PC-3 (cell line): ENCODE results near the gene CYB561D1. TPM values are rescaled to one million over a fixed set of nuclear protein-coding genes. Genes with fewer than 3 reads are reported as not detected.

Experiments used
- ATAC-seq: fragments of 200-7000 bp; cut with Tn5 transposase; 2 replicates; pipeline ENCODE4 v1.9.1; 2020; ENCODE audit warnings: mild to moderate bottlenecking, moderate library complexity
- BruUV-seq: library from RNA; stranded (reverse); fragments of 400-500 nt; replicated peaks from 2 replicates; lab custom pipeline; 2021; lab: Mats Ljungman, UMichigan
- CTCF ChIA-PET: fragments of 300-600 bp; sonication (Branson Sonifier 250); formaldehyde crosslinking; loops from one replicate; lab custom pipeline; 2022; ENCODE audit warnings: antibody characterized with exemption; lab: Charles Lee
- POLR2A ChIA-PET: fragments of 300-600 bp; sonication (Branson Sonifier 250); formaldehyde crosslinking; loops from one replicate; lab custom pipeline; 2022; ENCODE audit warnings: antibody characterized with exemption; ENCODE audit not compliant: unreplicated experiment; lab: Charles Lee
- DNase-seq: peaks from one replicate; pipeline ENCODE4 v3.0.0-alpha.2; 2015
- H2AFZ ChIP-seq: fragments of 300-600 bp; sonication (generic); 2 replicates; pipeline ENCODE4 v1.6.0; 2016; ENCODE audit warnings: antibody characterized with exemption, low read length
- H3F3A ChIP-seq: fragments of 300-600 bp; sonication (generic); one replicate; pipeline ENCODE4 v1.6.0; 2017; ENCODE audit warnings: antibody characterized with exemption, low read length, control low read depth, mild to moderate bottlenecking; ENCODE audit not compliant: unreplicated experiment
- H3K27ac ChIP-seq: fragments of 300-600 bp; sonication (generic); 2 replicates; pipeline ENCODE4 v1.5.1; 2016; ENCODE audit warnings: mild to moderate bottlenecking, low read length
- H3K27me3 ChIP-seq: fragments of 300-600 bp; sonication (generic); 2 replicates; pipeline ENCODE4 v1.6.1; 2016; ENCODE audit warnings: low read length, mixed read lengths
- H3K36me3 ChIP-seq: fragments of 300-600 bp; sonication (generic); 2 replicates; pipeline ENCODE4 v1.6.1; 2016; ENCODE audit warnings: low read depth, mixed run types, low read length, mixed read lengths
- H3K4me1 ChIP-seq: fragments of 300-600 bp; sonication (generic); 2 replicates; pipeline ENCODE4 v1.5.1; 2016; ENCODE audit warnings: low read length; ENCODE audit not compliant: insufficient read depth
- H3K4me2 ChIP-seq: fragments of 300-600 bp; sonication (generic); 2 replicates; pipeline ENCODE4 v1.6.0; 2016; ENCODE audit warnings: low read length
- H3K4me3 ChIP-seq: fragments of 300-600 bp; sonication (generic); 2 replicates; pipeline ENCODE4 v1.5.1; 2016; ENCODE audit warnings: mild to moderate bottlenecking, low read length, mixed read lengths
- H3K79me2 ChIP-seq: fragments of 300-600 bp; sonication (generic); 2 replicates; pipeline ENCODE4 v1.6.1; 2017; ENCODE audit warnings: low read length, mixed read lengths
- H3K9ac ChIP-seq: fragments of 300-600 bp; sonication (generic); 2 replicates; pipeline ENCODE4 v1.6.0; 2016; ENCODE audit warnings: mild to moderate bottlenecking, low read length
- H3K9me2 ChIP-seq: fragments of 300-600 bp; sonication (generic); replicated peaks from 2 replicates; pipeline ENCODE4 v1.6.1; 2016; ENCODE audit warnings: mixed run types, low read length, mixed read lengths
- H3K9me3 ChIP-seq: fragments of 300-600 bp; sonication (generic); 2 replicates; pipeline ENCODE4 v1.6.1; 2016; ENCODE audit warnings: low read length, mixed read lengths
- H4K20me1 ChIP-seq: fragments of 300-600 bp; sonication (generic); 2 replicates; pipeline ENCODE4 v1.6.1; 2016; ENCODE audit warnings: low read length, mixed read lengths
- EZH2 ChIP-seq: fragments of 300-600 bp; sonication (generic); IDR thresholded peaks from one replicate; pipeline ENCODE4 v1.6.1; 2017; ENCODE audit warnings: antibody characterized with exemption, mild to moderate bottlenecking, low read length; ENCODE audit not compliant: unreplicated experiment
- EZH2phosphoT487 ChIP-seq: fragments of 300-600 bp; sonication (generic); IDR thresholded peaks from 2 replicates; pipeline ENCODE4 v1.6.1; 2018; ENCODE audit warnings: mild to moderate bottlenecking, antibody characterized with exemption, low read length, borderline replicate concordance
- intact Hi-C: fragments of 100-400 bp; cut with micrococcal nuclease; formaldehyde crosslinking; loops from 2 replicates; pipeline ENCODE4 v1.9.0; 2023
- total RNA-seq: library from RNA; depleted of rRNA; stranded (reverse); fragments of >200 nt; gene quantifications from 2 replicates; pipeline ENCODE4 v1.2.3, GENCODE V29; 2014
- TF ChIP-seq, protein P1 (sequence below): fragments of 300-600 bp; sonication (generic); conservative IDR thresholded peaks from 2 replicates; pipeline ENCODE4 v1.5.1; 2017; ENCODE audit warnings: antibody characterized with exemption, low read depth, mild to moderate bottlenecking, low read length

The CYB561D1 gene
- total RNA-seq, 1 experiment from 2014 or later = 2.7 TPM

DNA sequence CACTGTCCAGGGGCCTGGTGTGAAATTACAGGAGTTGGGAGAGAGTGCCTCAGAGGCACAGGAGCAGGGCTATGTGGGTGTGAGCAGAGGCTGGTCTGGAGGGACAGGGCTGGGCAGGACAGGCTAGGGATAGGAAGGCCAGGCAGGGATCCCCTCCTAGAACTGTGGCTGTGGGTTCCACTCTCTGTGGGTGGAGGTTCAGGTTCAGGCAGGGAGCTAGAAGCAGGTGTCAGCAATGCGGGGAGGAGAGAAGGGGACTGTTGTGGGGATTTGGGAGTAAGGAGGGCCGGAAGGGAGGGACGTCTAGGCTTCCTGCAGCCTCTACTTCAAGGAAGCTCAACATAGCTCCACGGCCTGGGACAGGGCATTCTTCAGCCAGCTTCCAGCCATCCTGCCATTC lies 37.5 kb downstream of the CYB561D1 start:
- Histone ChIP-seq H3K4me2 (no peak overlapping the region), H3K4me1 (no peaks in the 10 kb centered on the region), H3F3A (no peaks in the 10 kb centered on the region), H3K9me3 (no peaks in the 10 kb centered on the region), H3K36me3 (no peaks in the 10 kb centered on the region), H3K9ac (no peak overlapping the region), H3K27me3 (0 out of 2 replicates have a peak, but pooled peaks cover 8% of the 10 kb centered on the region), H4K20me1 (no peaks in the 10 kb centered on the region), H2AFZ (no peak overlapping the region), H3K27ac (no peak overlapping the region), H3K4me3 (no peak overlapping the region), H3K79me2 (no peaks in the 10 kb centered on the region), H3K9me2 (no peaks in the 10 kb centered on the region)
- DNase-seq = no peak
- no TSS peak for BruUV-seq
- intact Hi-C loops = no loop called here
- ChIA-PET POLR2A (no interaction called here), CTCF (interaction anchor here (0.7 to 1.9 kb wide), 4 partner anchors 27 to 41 kb away, joined by 3 to 34 read pairs (median 10); partner anchors contain the start of gene CYB561D1)
- ATAC-seq = no peak
- TF ChIP-seq EZH2phosphoT487 = no peak
- TF ChIP-seq EZH2 = no peak
- TF ChIP-seq, protein P1, sequence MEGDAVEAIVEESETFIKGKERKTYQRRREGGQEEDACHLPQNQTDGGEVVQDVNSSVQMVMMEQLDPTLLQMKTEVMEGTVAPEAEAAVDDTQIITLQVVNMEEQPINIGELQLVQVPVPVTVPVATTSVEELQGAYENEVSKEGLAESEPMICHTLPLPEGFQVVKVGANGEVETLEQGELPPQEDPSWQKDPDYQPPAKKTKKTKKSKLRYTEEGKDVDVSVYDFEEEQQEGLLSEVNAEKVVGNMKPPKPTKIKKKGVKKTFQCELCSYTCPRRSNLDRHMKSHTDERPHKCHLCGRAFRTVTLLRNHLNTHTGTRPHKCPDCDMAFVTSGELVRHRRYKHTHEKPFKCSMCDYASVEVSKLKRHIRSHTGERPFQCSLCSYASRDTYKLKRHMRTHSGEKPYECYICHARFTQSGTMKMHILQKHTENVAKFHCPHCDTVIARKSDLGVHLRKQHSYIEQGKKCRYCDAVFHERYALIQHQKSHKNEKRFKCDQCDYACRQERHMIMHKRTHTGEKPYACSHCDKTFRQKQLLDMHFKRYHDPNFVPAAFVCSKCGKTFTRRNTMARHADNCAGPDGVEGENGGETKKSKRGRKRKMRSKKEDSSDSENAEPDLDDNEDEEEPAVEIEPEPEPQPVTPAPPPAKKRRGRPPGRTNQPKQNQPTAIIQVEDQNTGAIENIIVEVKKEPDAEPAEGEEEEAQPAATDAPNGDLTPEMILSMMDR = no peak

DNA sequence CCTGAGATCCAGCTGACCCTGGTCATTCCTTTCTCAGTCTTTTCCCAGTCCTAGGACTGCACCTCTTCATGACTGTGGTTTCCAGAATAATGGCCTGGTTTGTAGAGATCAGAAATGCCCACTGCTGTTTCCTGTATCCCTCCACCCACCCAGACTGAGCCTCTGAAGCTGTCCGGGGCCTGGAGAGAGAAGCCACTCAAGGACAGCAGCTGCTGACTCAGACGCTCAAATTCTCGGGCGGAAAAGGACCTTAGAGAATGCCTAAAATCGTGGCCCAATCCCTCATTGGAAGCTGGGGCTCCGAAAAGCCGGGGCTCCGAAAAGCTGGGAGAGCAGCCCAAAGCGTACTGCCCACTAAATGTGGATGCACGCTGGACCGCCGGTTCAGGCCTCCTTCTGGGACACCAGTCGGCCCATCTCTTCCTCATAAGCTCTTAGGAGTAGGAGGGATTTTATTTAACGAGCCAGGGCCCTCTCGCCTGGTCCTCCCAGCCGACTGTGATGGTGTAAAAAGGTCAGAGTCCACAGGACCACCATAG lies 38.0 kb downstream of the CYB561D1 start:
- intact Hi-C loops = loop anchor here (1.0 kb wide), 2 partner anchors 34 to 42 kb away; no protein-coding TSS in a partner anchor
- no peak overlapping the region for H3K9ac ChIP-seq
- no peak overlapping the region for H2AFZ ChIP-seq
- no peaks in the 10 kb centered on the region for H3F3A ChIP-seq
- DNase-seq (no peak), ATAC-seq (no peak)
- no peaks in the 10 kb centered on the region for H3K36me3 ChIP-seq
- TF ChIP-seq EZH2 (no peak), EZH2phosphoT487 (no peak)
- TF ChIP-seq, protein P1 = no peak
- 0 out of 2 replicates have a peak, but pooled peaks cover 3% of the 10 kb centered on the region for H3K27me3 ChIP-seq
- H3K9me2 ChIP-seq = no peaks in the 10 kb centered on the region
- no peaks in the 10 kb centered on the region for H4K20me1 ChIP-seq
- no TSS peak for BruUV-seq
- H3K27ac ChIP-seq = no peak overlapping the region
- ChIA-PET CTCF (interaction anchor here (0.7 to 1.9 kb wide), 5 partner anchors 16 to 41 kb away, joined by 3 to 34 read pairs (median 9); partner anchors contain the start of genes CYB561D1 and GNAI3), POLR2A (interaction anchor here (0.5 kb wide), 1 partner anchor 24 kb away, joined by 3 read pairs; no protein-coding TSS in a partner anchor)
- H3K4me2 ChIP-seq = no peak overlapping the region
- H3K4me3 ChIP-seq = no peak overlapping the region
- H3K4me1 ChIP-seq = no peaks in the 10 kb centered on the region
- H3K9me3 ChIP-seq = no peaks in the 10 kb centered on the region
- no peaks in the 10 kb centered on the region for H3K79me2 ChIP-seq
